Measurements from ENCODE around the gene AMFR. TPM values are rescaled to one million over a fixed set of nuclear protein-coding genes. Genes with fewer than 3 reads are reported as not detected.

Gene AMFR
- total RNA-seq, 1 donor from 2014 or later: 65.2 TPM

DNA sequence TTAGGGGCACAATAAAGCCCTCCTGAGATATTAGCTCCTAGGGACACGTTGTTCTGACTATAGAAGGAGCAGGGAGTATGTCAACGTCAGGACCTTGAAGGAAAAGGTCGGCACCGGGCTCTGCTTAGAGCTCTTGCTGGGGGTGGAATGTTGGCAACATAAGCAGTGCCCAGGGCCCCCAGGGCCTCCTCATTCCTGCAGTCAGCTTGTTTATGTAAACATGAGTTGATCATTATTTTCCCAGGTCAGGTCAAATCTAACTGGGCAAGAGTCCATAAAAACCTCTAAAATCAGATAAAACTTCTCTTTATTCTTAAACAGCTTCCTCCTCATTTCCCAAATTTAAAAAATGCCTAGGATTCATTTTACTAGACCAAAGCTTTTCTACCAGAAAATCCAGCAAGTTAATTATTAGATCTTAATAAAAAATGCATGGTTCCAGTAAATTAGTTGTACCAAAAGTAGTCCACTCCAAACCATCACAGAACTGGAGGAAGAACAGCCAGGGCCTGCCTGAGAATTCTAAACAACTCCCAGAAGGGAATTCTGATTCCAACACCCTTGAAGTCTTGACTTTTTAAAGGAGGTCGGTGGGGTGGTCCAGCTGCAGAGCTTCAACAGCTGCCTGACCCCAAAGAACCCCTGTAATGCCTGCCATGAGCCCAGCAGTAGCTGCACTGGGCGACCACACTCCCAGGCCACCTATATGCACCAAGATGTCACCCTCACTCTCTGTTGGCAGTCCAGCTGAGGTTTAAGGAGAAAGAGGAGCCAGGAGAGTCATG, 54.3 kb downstream of the AMFR start:
- intact Hi-C loops (cut with micrococcal nuclease): no loop called here
- no peaks in the 10 kb centered on the region for H3K9me3 ChIP-seq (replicated peaks)
- H3K4me3 ChIP-seq: no peak overlapping the region
- TF ChIP-seq, protein P1, sequence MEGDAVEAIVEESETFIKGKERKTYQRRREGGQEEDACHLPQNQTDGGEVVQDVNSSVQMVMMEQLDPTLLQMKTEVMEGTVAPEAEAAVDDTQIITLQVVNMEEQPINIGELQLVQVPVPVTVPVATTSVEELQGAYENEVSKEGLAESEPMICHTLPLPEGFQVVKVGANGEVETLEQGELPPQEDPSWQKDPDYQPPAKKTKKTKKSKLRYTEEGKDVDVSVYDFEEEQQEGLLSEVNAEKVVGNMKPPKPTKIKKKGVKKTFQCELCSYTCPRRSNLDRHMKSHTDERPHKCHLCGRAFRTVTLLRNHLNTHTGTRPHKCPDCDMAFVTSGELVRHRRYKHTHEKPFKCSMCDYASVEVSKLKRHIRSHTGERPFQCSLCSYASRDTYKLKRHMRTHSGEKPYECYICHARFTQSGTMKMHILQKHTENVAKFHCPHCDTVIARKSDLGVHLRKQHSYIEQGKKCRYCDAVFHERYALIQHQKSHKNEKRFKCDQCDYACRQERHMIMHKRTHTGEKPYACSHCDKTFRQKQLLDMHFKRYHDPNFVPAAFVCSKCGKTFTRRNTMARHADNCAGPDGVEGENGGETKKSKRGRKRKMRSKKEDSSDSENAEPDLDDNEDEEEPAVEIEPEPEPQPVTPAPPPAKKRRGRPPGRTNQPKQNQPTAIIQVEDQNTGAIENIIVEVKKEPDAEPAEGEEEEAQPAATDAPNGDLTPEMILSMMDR (IDR thresholded peaks at IDR 0.05; ENCODE audit: borderline replicate concordance): no peak
- no peak for DNase-seq
- peak overlapping the region; percentile 30 for H3K27ac ChIP-seq (replicated peaks)
- peaks cover 38% of the 10 kb centered on the region for H3K36me3 ChIP-seq
- H3K27me3 ChIP-seq (ENCODE audit: low read depth): no peaks in the 10 kb centered on the region
- H3K4me1 ChIP-seq: peaks cover 20% of the 10 kb centered on the region

DNA sequence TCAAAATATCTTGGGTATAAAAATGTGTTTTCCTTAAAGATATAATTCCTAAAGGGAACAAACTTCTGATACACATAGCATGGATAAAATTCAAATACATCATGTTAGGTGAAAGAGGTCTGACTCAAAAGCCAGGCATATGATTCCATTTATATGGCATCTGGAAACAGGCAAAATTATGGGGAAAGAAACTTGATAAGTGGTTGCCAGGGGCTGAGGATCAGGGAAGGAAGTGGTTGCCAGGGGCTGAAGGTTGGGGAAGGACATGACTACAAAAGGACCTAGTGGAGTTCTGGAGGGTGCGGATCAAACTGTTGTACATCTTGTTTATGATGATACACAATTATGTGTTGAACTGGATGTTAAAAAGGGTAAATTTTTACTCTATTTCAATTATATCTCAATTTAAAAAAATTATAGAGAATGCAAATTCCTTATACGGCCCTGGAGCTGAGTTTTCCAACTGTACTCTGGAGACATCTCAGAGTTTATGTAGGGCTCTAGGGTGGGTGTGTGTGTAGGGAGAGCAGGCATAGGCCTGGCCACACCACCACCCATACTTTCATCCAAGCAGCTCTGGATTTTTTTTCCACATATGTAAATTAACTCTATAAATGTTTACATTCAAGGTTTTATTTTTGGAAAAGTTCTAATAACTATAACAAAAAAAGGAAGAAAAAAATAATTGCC, 55.0 kb downstream of the AMFR start:
- H3K27ac ChIP-seq (replicated peaks): peak overlapping the region; percentile 30

DNA sequence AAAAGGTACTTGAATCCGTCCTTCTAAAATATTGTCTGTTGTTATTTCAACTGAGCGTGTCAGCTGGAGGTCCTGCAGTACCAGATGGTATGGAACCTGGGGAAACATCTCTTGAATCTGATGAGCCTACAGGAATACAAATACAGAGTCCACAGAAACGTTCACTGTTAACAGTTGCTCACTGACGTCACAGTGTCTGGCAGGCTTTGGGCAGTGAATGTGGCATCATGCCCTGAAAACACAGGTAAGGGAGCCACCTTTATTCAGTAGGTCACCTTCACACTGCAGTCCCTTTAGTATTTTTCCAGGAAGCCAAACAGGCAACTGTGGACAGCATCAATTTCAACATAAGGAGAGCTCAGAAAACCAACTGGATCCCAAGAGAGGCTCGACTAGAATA, 56.1 kb downstream of the AMFR start:
- no peaks in the 10 kb centered on the region for H3K9me3 ChIP-seq (replicated peaks)
- H3K36me3 ChIP-seq: peaks cover 56% of the 10 kb centered on the region
- no peak overlapping the region for H3K27ac ChIP-seq (replicated peaks)
- TF ChIP-seq, protein P1 (IDR thresholded peaks at IDR 0.05; ENCODE audit: borderline replicate concordance): no peak
- intact Hi-C loops (cut with micrococcal nuclease): no loop called here
- H3K27me3 ChIP-seq (ENCODE audit: low read depth): no peaks in the 10 kb centered on the region
- DNase-seq: no peak
- peaks cover 20% of the 10 kb centered on the region for H3K4me1 ChIP-seq
- H3K4me3 ChIP-seq: no peak overlapping the region

More for the DNA sequence above, 55.0 kb downstream of the AMFR start:
- no peaks in the 10 kb centered on the region for H3K9me3 ChIP-seq (replicated peaks)
- H3K27me3 ChIP-seq (ENCODE audit: low read depth): no peaks in the 10 kb centered on the region
- intact Hi-C loops (cut with micrococcal nuclease): no loop called here
- TF ChIP-seq, protein P1 (IDR thresholded peaks at IDR 0.05; ENCODE audit: borderline replicate concordance): no peak
- H3K36me3 ChIP-seq: peaks cover 45% of the 10 kb centered on the region
- no peak for DNase-seq
- peaks cover 20% of the 10 kb centered on the region for H3K4me1 ChIP-seq
- H3K4me3 ChIP-seq: no peak overlapping the region

DNA sequence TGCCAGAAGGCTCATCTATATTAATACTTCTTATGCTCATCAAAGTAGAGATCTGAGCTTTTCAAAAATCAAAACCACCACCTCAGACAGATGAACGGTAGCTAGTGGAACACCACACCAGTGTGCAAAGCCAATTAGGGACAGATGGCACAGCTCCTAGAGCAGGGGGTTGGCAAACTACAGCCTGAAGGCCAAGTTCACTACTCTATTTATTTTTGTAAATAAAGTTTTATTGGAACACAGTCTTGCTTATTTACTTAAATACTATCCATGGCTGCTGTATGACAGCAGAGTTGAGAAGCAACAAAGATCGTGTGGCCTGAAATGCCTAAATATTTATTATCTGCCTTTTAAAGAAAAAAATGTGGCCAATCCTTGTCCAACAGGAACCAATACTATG, 56.8 kb downstream of the AMFR start:
- DNase-seq: no peak
- no peak overlapping the region for H3K4me3 ChIP-seq
- H3K27ac ChIP-seq (replicated peaks): no peak overlapping the region
- TF ChIP-seq, protein P1 (IDR thresholded peaks at IDR 0.05; ENCODE audit: borderline replicate concordance): no peak
- H3K9me3 ChIP-seq (replicated peaks): no peaks in the 10 kb centered on the region
- peaks cover 20% of the 10 kb centered on the region for H3K4me1 ChIP-seq
- intact Hi-C loops (cut with micrococcal nuclease): no loop called here
- H3K27me3 ChIP-seq (ENCODE audit: low read depth): no peaks in the 10 kb centered on the region
- H3K36me3 ChIP-seq: peaks cover 59% of the 10 kb centered on the region

GRCh38 chr16:56367764-56368163, 57.6 kb downstream of the AMFR start:
- Histone ChIP-seq H3K27ac (replicated peaks) (no peak overlapping the region), H3K4me1 (peaks cover 20% of the 10 kb centered on the region), H3K4me3 (no peak overlapping the region), H3K9me3 (replicated peaks) (no peaks in the 10 kb centered on the region), H3K27me3 (ENCODE audit: low read depth) (no peaks in the 10 kb centered on the region), H3K36me3 (peaks cover 65% of the 10 kb centered on the region)
- DNase-seq: no peak
- TF ChIP-seq, protein P1 (IDR thresholded peaks at IDR 0.05; ENCODE audit: borderline replicate concordance): no peak
- intact Hi-C loops (cut with micrococcal nuclease): no loop called here
